Muscle layer of colon (tissue), 2 donors: ENCODE data around the gene SEPTIN5.

Source experiments
- H3K27ac ChIP-seq: one replicate; pipeline ENCODE4 v1.7.0; 2013; ENCODE audit warnings: low read depth, mild to moderate bottlenecking, low read length, moderate library complexity
- H3K27me3 ChIP-seq, 2 donors: one replicate each; pipeline ENCODE4 v1.7.0; 2013; ENCODE audit warnings: low read length in 2 of 2, mild to moderate bottlenecking in 2 of 2; ENCODE audit not compliant: insufficient read depth in 2 of 2, control insufficient read depth in 1 of 2
- H3K36me3 ChIP-seq: one replicate; pipeline ENCODE4 v1.7.0; 2013; ENCODE audit warnings: mild to moderate bottlenecking, low read length; ENCODE audit not compliant: insufficient read depth
- H3K4me1 ChIP-seq: one replicate; pipeline ENCODE4 v1.7.0; 2013; ENCODE audit warnings: mild to moderate bottlenecking, low read length; ENCODE audit not compliant: insufficient read depth
- H3K4me3 ChIP-seq, 2 donors: one replicate each; pipeline ENCODE4 v1.7.0; 2013; ENCODE audit warnings: low read length in 2 of 2, low read depth in 1 of 2, mild to moderate bottlenecking in 1 of 2, moderate library complexity in 1 of 2
- H3K9ac ChIP-seq: one replicate; pipeline ENCODE4 v1.7.0; 2013; ENCODE audit warnings: low read length
- H3K9me3 ChIP-seq: one replicate; pipeline ENCODE4 v1.7.0; 2013; ENCODE audit warnings: mild to moderate bottlenecking, low read length
- donor health status: abdominal sarcoma.
- donor health status: Adenocarcinoma of cecum.

Gene SEPTIN5

GRCh38 chr22:19734163-19734562 is 19.9 kb downstream of the SEPTIN5 start:
- Histone ChIP-seq H3K36me3 (no peaks in the 10 kb centered on the region), H3K9ac (no peak overlapping the region), H3K27ac (no peak overlapping the region), H3K27me3 (peaks cover 0 to 20% of the 10 kb centered on the region in 2 donors), H3K4me1 (peaks cover 4% of the 10 kb centered on the region), H3K9me3 (no peaks in the 10 kb centered on the region), H3K4me3 (no peak overlapping the region)

GRCh38 chr22:19734837-19735382 is 20.6 kb downstream of the SEPTIN5 start:
- peaks cover 0 to 20% of the 10 kb centered on the region in 2 donors for H3K27me3 ChIP-seq
- H3K36me3 ChIP-seq, result no peaks in the 10 kb centered on the region
- H3K4me1 ChIP-seq, result peaks cover 4% of the 10 kb centered on the region
- no peak overlapping the region for H3K27ac ChIP-seq
- no peak overlapping the region for H3K9ac ChIP-seq
- H3K9me3 ChIP-seq, result no peaks in the 10 kb centered on the region
- H3K4me3 ChIP-seq, result no peak overlapping the region

- Histone ChIP-seq H3K36me3 (no peaks in the 10 kb centered on the region), H3K9ac (no peak overlapping the region), H3K4me1 (no peaks in the 10 kb centered on the region), H3K4me3 (no peak overlapping the region), H3K9me3 (no peaks in the 10 kb centered on the region), H3K27ac (no peak overlapping the region), H3K27me3 (peaks cover 0 to 16% of the 10 kb centered on the region in 2 donors)
Measured at GRCh38 chr22:19735665-19736510, 21.6 kb downstream of the SEPTIN5 start.

- H3K36me3 ChIP-seq, result no peaks in the 10 kb centered on the region
- H3K27me3 ChIP-seq, result peaks cover 0 to 10% of the 10 kb centered on the region in 2 donors
- H3K9me3 ChIP-seq, result no peaks in the 10 kb centered on the region
Measured at GRCh38 chr22:19737846-19738663, 23.8 kb downstream of the SEPTIN5 start.

GRCh38 chr22:19738664-19739447 is 24.6 kb downstream of the SEPTIN5 start:
- Histone ChIP-seq H3K9me3 (no peaks in the 10 kb centered on the region), H3K27ac (no peak overlapping the region), H3K9ac (no peak overlapping the region)

More at GRCh38 chr22:19737846-19738663, 23.8 kb downstream of the SEPTIN5 start:
- Histone ChIP-seq H3K9ac (no peak overlapping the region), H3K4me1 (no peaks in the 10 kb centered on the region), H3K4me3 (no peak overlapping the region), H3K27ac (no peak overlapping the region)

GRCh38 chr22:19739448-19739895 is 25.2 kb downstream of the SEPTIN5 start:
- H3K4me3 ChIP-seq, result no peak overlapping the region
- no peak overlapping the region for H3K9ac ChIP-seq
- no peaks in the 10 kb centered on the region for H3K36me3 ChIP-seq
- peaks cover 0 to 10% of the 10 kb centered on the region in 2 donors for H3K27me3 ChIP-seq
- H3K4me1 ChIP-seq, result no peaks in the 10 kb centered on the region
- H3K27ac ChIP-seq, result no peak overlapping the region
- H3K9me3 ChIP-seq, result no peaks in the 10 kb centered on the region

More at GRCh38 chr22:19738664-19739447, 24.6 kb downstream of the SEPTIN5 start:
- Histone ChIP-seq H3K4me1 (no peaks in the 10 kb centered on the region), H3K4me3 (no peak overlapping the region), H3K27me3 (peaks cover 0 to 10% of the 10 kb centered on the region in 2 donors), H3K36me3 (no peaks in the 10 kb centered on the region)

GRCh38 chr22:19739911-19740449 is 25.7 kb downstream of the SEPTIN5 start:
- Histone ChIP-seq H3K4me1 (no peaks in the 10 kb centered on the region), H3K27me3 (peaks cover 0 to 10% of the 10 kb centered on the region in 2 donors), H3K9ac (no peak overlapping the region), H3K9me3 (no peaks in the 10 kb centered on the region), H3K36me3 (no peaks in the 10 kb centered on the region), H3K27ac (no peak overlapping the region), H3K4me3 (no peak overlapping the region)

GRCh38 chr22:19740586-19740985 is 26.3 kb downstream of the SEPTIN5 start:
- no peaks in the 10 kb centered on the region for H3K36me3 ChIP-seq
- H3K4me1 ChIP-seq, result no peaks in the 10 kb centered on the region
- H3K9me3 ChIP-seq, result no peaks in the 10 kb centered on the region
- no peak overlapping the region for H3K9ac ChIP-seq
- no peak overlapping the region for H3K4me3 ChIP-seq
- H3K27ac ChIP-seq, result no peak overlapping the region
- H3K27me3 ChIP-seq, result peaks cover 0 to 10% of the 10 kb centered on the region in 2 donors

- Histone ChIP-seq H3K4me1 (no peaks in the 10 kb centered on the region), H3K36me3 (no peaks in the 10 kb centered on the region), H3K4me3 (no peak overlapping the region), H3K27me3 (peaks cover 0 to 10% of the 10 kb centered on the region in 2 donors), H3K9ac (no peak overlapping the region), H3K27ac (no peak overlapping the region), H3K9me3 (no peaks in the 10 kb centered on the region)
Measured at GRCh38 chr22:19741053-19741452, 26.8 kb downstream of the SEPTIN5 start.

GRCh38 chr22:19742160-19743066 is 28.1 kb downstream of the SEPTIN5 start:
- Histone ChIP-seq H3K9ac (no peak overlapping the region), H3K36me3 (no peaks in the 10 kb centered on the region), H3K9me3 (no peaks in the 10 kb centered on the region), H3K4me3 (no peak overlapping the region), H3K27ac (no peak overlapping the region), H3K4me1 (no peaks in the 10 kb centered on the region), H3K27me3 (no peaks in the 10 kb centered on the region)
